GM21360 (cell line): ENCODE measurements around the gene TEX51.

Source experiments
- ATAC-seq: cut with Tn5 transposase; IDR thresholded peaks from one replicate; pipeline ENCODE4 v1.9.1; 2021; ENCODE audit warnings: mild to moderate bottlenecking, moderate library complexity; ENCODE audit not compliant: unreplicated experiment

TEX51 gene

DNA sequence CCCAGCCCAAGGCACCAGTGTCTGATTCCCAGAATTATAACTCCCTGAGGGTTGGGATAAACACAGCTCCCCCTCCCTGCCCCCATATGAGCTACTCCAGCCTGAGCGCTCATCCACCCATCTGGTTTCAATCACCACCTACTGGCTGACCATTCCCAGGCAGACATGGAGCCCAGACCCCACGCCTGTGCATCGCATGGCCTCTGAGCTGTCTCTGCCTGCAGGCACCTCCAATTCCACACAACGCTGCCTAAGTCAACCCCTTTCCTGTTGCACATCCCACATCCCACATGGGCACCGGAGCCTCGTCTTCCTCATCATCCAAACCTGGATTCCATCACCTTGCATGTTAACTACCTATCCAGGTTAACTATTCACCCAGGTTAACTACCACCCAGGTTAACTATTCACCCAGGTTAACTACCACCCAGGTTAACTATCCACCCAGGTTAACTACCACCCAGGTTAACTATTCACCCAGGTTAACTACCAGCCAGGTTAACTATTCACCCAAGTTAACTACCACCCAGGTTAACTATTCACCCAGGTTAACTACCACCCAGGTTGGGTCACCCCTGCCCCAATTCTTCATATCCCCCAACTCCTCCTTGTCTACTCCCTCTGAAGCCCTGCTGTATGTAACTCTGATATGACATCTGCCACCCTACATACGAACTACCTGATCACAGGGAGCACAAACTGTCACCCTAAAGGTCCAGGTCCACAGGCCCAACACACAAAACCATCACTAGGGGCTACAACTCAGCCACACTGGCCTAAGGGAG lies 47.8 kb downstream of the TEX51 start:
- no peak for ATAC-seq

DNA sequence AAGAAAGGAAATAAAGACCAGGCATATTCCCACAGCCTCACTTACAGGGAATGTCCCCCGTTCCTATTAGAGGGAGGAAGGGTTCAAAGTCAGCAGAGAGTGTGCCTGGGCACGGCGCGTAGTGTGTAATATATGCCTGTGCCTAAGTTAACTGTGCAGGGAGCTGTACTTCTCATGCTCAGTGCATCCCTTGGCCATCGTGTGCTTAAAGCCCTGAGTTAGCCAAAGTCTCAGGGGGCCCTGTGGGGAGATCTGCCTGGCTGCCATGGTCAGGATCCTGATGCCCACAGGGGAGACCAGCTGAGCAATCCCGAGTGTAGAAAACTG lies 48.4 kb downstream of the TEX51 start:
- ATAC-seq = no peak

DNA sequence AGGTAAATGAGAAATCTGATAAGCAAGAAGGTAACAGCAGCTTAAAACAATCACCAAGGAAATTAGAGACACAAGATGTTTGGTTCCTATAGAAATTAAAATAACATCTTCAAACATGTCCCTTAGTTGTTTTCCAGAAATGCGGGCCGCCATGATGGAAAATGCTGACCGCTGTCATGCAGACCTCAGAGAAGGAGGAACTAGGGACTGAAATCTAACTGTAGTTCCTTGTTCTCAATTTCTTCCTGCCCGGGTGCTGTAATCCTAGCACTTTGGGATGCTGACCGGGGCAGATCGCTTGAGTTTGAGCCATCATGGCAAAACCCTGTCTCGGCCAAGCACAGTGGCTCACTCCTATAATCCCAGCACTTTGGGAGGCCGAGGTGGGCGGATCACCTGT lies 51.1 kb downstream of the TEX51 start:
- no peak for ATAC-seq

DNA sequence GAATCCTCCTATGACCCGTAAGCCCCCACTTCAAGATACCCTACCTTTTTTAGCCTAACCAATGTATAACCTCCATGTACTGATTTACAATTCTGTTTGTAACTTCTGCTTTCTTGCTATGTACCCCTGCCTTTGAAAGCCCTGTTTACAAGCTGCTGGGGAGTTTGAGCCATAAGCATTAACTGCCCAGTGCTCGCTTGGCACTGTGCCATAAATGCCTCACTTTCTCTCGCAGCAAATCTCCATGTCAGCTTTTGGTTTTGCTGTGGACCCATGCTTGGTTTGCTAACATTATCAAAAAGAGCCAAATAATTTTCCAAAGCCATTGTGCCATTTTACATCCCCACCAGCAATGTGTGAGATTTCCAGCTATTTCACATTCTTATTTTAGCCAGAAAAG lies 51.8 kb downstream of the TEX51 start:
- ATAC-seq = no peak
